Right lobe of liver (tissue), 6 donors: ENCODE results near the gene MRPS14. TPM values are rescaled to one million over a fixed set of nuclear protein-coding genes. Genes with fewer than 3 reads are reported as not detected.

Experiments
- ATAC-seq, 4 donors: fragments of 200-7000 bp; cut with Tn5 transposase; one replicate each; pipeline ENCODE4 v1.9.1; 2020; ENCODE audit warnings: mild to moderate bottlenecking in 4 of 4, moderate library complexity in 4 of 4
- DNase-seq, 3 donors: peaks; one replicate each; pipeline ENCODE4 v3.0.0-alpha.2; 2020
- H3K27ac ChIP-seq, 3 donors: fragments of 200-600 bp; one replicate each; pipeline ENCODE4 v1.8.0; 2022
- H3K27me3 ChIP-seq, 2 donors: fragments of 200-600 bp; one replicate each; pipeline ENCODE4 v1.8.0; 2022
- H3K36me3 ChIP-seq, 4 donors: fragments of 200-600 bp; sonication (generic) in 1 of 4; one replicate each; pipeline versions ENCODE4 v1.5.1 to v1.8.0; 2017 to 2022; ENCODE audit warnings: control low read depth in 1 of 4
- H3K4me1 ChIP-seq, 4 donors: fragments of 200-600 bp; sonication (generic) in 1 of 4; one replicate each; pipeline versions ENCODE4 v1.5.1 to v1.8.0; 2017 to 2022; ENCODE audit warnings: control low read depth in 1 of 4
- H3K4me3 ChIP-seq, 3 donors: fragments of 200-600 bp; one replicate each; pipeline ENCODE4 v1.8.0; 2022
- H3K9me3 ChIP-seq, 4 donors: fragments of 200-600 bp; sonication (generic) in 1 of 4; one replicate each; pipeline versions ENCODE4 v1.5.1 to v1.8.0; 2017 to 2022; ENCODE audit warnings: control low read depth in 1 of 4
- CTCF ChIP-seq, 4 donors: fragments of 200-600 bp in 3 of 4; fragments of 450-650 bp in 1 of 4; IDR thresholded peaks; one replicate each; pipeline versions ENCODE4 v1.5.1 to v1.8.0; 2016 to 2022; ENCODE audit warnings: antibody characterized with exemption in 4 of 4, mild to moderate bottlenecking in 2 of 4
- POLR2A ChIP-seq: fragments of 450-650 bp; IDR thresholded peaks from one replicate; pipeline ENCODE4 v1.6.1; 2017; ENCODE audit warnings: antibody characterized with exemption, mild to moderate bottlenecking
- WGBS: methylation state at CpG from one replicate; pipeline ENCODE4 v1.1.6; 2018; ENCODE audit warnings: low coverage, low lambda C conversion rate; ENCODE audit not compliant: insufficient coverage; ENCODE audit errors: missing lambda C conversion rate; 5-methylcytosine and 5-hydroxymethylcytosine counted together
- intact Hi-C, 2 donors: fragments of 100-400 bp; cut with DNase I; formaldehyde crosslinking; loops; one replicate each; pipeline versions ENCODE4 v1.11.2 to v1.14.1; 2022
- total RNA-seq, 6 experiments: library from RNA; depleted of rRNA in 2 of 6; stranded (reverse); fragments of >200 nt in 2 of 6; fragmentation: NEBNext Ultra II Directional in 3 of 6; extraction: Animal tissue kit (Norgen Biotek cat#: 25700) in 3 of 6; gene quantifications; one replicate each; pipeline versions ENCODE4 v1.1.0 to v1.2.4, GENCODE V29; 2016 to 2023
- donor health status: DM: no; HTN: yes; CAD: no.
- donor health status: DM: no; HTN: no; CAD: no.
- donor health status: DM: no; HTN: no; CAD: no.
- donor health status: DM: no; HTN: yes; CAD: no.
- donor health status: DM: no; HTN: yes; CAD: no.

MRPS14 gene
- total RNA-seq, 6 experiments from 2014 or later = 9.4 to 22.8 (median 18.8) TPM

- Histone ChIP-seq H3K36me3 (peaks cover 0 to 42% (median 16%) of the 10 kb centered on the region in 4 donors), H3K9me3 (no peaks in the 10 kb centered on the region), H3K27ac (no peak overlapping the region), H3K27me3 (no peaks in the 10 kb centered on the region), H3K4me1 (peaks cover 0 to 17% (median 3%) of the 10 kb centered on the region in 4 donors), H3K4me3 (no peak overlapping the region)
- intact Hi-C loops = no loop called here
- WGBS = 91% methylated on average over 8 of the region's 8 CpGs
- DNase-seq = no peak
- no peak for TF ChIP-seq POLR2A
- no peak for TF ChIP-seq CTCF (IDR thresholded peaks at IDR 0.05)
- ATAC-seq = no peak
Measured at GRCh38 chr1:175005085-175005783, 18.0 kb downstream of the MRPS14 start.

GRCh38 chr1:175003521-175003920 is 19.7 kb downstream of the MRPS14 start:
- ATAC-seq (no peak), DNase-seq (no peak)
- peaks cover 0 to 17% (median 3%) of the 10 kb centered on the region in 4 donors for H3K4me1 ChIP-seq
- H3K36me3 ChIP-seq = peaks cover 0 to 26% (median 8%) of the 10 kb centered on the region in 4 donors
- TF ChIP-seq CTCF (IDR thresholded peaks at IDR 0.05) = no peak
- TF ChIP-seq POLR2A = no peak
- intact Hi-C loops = no loop called here
- WGBS = 61% methylated on average over 2 of the region's 2 CpGs
- H3K27ac ChIP-seq = no peak overlapping the region
- H3K4me3 ChIP-seq = no peak overlapping the region
- H3K27me3 ChIP-seq = no peaks in the 10 kb centered on the region
- no peaks in the 10 kb centered on the region for H3K9me3 ChIP-seq

DNA sequence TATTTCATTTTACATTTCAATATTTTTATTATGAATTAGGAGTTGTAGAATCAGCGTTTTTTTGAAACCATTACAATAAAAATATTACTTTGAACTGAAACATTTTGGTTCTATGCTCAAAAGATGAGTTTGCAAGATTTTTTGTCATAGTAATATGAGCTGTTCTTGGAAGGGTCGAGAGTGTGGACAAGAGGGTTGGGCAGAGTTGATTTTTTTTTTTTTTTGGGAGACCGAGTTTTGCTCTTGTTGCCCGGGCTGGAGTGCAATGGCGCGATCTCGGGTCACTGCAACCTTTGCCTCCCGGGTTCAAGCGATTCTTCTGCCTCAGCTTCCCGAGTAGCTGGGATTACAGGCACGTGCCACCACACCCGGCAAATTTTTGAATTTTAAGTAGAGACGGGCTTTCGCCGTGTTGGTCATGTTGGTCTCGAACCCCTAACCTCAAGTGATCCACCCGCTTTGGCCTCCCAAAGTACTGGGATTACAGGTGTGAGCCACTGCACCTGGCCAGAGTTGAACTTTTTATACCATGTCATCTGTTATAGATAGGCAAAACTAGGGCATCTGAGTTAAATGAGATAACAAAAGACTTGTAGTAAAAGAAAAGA is 20.2 kb downstream of the MRPS14 start:
- intact Hi-C loops = no loop called here
- DNase-seq (no peak), ATAC-seq (no peak)
- H3K9me3 ChIP-seq = no peaks in the 10 kb centered on the region
- peaks cover 0 to 21% (median 7%) of the 10 kb centered on the region in 4 donors for H3K36me3 ChIP-seq
- H3K27me3 ChIP-seq = no peaks in the 10 kb centered on the region
- 83% methylated on average over 17 of the region's 17 CpGs for WGBS
- no peak overlapping the region for H3K27ac ChIP-seq
- TF ChIP-seq POLR2A (no peak), CTCF (IDR thresholded peaks at IDR 0.05) (no peak)
- no peak overlapping the region for H3K4me3 ChIP-seq
- peaks cover 0 to 20% (median 3%) of the 10 kb centered on the region in 4 donors for H3K4me1 ChIP-seq

GRCh38 chr1:175000697-175001187 is 22.5 kb downstream of the MRPS14 start:
- no peak for TF ChIP-seq CTCF (IDR thresholded peaks at IDR 0.05)
- no peak for TF ChIP-seq POLR2A
- DNase-seq (no peak), ATAC-seq (no peak)
- H3K27me3 ChIP-seq = no peaks in the 10 kb centered on the region
- peak overlapping the region; percentile 76 to 84 (median 78) for H3K4me3 ChIP-seq
- peaks cover 0 to 21% (median 3%) of the 10 kb centered on the region in 4 donors for H3K4me1 ChIP-seq
- H3K36me3 ChIP-seq = peaks cover 0 to 8% (median 0%) of the 10 kb centered on the region in 4 donors
- intact Hi-C loops = no loop called here
- WGBS = under 1% methylated on average over 5 of the region's 5 CpGs
- H3K27ac ChIP-seq = peak overlapping the region; percentile 99
- no peaks in the 10 kb centered on the region for H3K9me3 ChIP-seq
